ENCODE results near the gene SLC20A1.
A peak's percentile ranks its signal among the peaks of the same experiment; 100 is the strongest.

The SLC20A1 gene

DNA sequence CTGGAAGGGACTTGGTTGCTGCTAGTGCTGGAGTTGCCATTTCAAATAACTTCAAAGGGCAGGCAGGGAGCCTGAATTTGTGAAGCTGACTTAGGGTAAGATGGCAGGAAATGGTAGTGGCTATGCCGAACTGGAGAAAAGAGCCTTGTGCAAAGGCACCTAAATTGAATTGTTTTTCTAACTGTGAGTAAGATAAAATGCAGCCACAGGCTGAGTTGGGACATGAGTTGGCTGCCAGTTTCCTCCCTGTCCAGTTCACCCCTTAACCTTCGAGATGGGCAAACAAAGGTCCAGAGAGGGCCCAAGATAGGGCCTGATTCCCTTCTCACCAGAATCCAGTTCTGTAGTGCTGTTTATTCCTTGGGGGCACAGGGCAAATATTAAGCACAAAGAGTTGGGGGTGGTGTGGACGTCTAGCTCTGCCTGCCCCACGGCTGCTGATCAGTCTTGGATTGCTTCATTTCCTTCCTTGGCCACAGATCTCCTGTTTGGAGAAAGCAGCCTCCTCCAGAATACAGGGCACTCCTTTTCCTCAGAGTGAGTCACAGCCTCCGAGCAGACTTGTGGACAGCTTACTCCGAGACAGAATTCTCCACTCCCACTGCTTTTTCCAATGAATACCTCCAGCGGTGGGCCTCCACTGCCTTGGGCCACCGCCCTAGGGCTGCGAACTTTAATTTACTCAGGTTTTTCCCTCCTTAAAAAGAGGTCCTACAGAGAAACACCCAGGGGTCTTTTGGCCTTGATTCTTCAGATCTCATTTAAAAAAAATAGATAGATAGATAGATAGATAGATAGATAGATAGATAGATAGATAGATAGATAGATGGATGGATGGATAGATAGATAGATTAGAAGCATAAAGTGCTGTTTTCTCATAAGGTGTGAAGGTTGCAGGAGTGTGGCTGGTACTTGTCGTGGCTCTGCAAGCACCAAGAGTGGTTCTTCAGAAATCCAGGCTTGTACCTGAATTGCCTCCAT, 18.4 kb upstream of the SLC20A1 start:
- DNase-seq = no peak

DNA sequence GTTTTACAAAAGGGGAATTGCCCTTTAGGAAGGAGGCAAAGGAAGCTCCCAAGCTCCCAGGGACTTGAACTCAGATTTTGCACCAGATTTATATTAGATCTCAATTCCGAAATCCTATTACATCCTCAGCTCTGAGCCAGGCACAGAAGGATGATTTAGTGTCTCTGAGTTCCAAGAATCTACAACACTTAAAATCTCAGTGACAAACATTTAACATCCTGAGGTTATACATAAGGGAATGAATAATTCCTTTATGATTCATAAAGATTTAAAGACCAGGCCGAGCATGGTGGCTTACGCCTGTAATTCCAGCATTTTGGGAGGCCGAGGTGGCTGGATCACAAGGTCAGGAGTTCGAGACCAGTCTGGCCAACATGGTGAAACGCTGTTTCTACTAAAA, 16.5 kb upstream of the SLC20A1 start:
- DNase-seq = no peak

DNA sequence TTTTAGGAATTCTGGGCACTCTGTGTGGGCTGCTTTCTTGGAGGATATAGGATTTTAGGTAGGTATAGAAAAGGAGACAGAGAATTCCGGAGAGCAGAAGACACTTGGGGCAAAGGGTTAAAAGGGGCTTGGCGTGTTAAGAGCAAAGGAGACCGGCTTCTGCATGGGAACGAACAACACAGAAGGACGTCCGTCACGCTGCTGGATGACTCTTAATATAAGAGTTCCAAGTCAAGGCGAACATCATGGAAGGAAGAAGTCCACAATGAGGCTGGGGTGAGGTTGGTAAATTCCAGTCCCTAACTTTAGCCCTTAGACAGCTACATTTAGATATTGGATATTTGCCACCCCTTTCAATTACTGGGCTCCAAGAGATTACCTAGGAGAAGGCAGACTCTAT, 15.9 kb upstream of the SLC20A1 start:
- DNase-seq = no peak

DNA sequence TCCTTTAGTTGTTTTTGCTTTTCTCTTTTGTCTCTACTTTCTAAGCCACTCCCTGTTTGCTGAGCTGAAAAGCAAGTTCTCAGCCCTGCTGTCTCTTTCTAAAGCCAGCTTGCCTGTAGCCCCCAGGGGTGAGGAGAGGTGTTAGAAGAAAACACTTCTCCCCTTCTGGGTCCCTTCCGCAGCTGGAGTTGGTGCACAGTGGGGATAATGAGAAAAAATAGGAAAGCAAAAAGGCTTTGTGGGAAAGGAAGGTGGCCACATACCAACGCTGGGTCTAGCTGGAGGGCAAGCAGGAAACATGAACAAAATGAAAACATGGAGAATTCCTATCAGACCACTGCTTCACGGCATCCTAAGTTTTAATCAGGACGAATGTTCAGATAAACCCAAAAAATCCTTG, 15.5 kb upstream of the SLC20A1 start:
- no peak for DNase-seq

DNA sequence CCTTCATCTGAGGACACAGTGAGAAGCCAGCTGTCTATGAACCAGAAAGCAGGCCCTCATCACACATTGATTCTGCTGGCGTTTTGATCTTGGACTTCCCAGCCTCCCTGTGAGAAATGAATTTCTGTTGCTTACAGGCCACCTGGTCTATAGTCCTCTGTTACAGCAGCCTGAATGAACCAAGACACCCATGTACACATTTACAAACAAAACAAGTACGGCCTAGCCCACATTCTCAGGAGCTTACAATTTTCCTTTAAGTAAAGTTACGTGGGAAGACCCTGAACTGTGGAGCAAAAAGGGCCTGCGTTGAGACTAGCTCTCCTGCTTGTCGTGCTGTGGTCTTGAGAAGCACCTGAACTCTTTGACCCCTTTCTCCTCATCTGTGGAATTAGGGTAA, 12.0 kb upstream of the SLC20A1 start:
- DNase-seq = no peak

DNA sequence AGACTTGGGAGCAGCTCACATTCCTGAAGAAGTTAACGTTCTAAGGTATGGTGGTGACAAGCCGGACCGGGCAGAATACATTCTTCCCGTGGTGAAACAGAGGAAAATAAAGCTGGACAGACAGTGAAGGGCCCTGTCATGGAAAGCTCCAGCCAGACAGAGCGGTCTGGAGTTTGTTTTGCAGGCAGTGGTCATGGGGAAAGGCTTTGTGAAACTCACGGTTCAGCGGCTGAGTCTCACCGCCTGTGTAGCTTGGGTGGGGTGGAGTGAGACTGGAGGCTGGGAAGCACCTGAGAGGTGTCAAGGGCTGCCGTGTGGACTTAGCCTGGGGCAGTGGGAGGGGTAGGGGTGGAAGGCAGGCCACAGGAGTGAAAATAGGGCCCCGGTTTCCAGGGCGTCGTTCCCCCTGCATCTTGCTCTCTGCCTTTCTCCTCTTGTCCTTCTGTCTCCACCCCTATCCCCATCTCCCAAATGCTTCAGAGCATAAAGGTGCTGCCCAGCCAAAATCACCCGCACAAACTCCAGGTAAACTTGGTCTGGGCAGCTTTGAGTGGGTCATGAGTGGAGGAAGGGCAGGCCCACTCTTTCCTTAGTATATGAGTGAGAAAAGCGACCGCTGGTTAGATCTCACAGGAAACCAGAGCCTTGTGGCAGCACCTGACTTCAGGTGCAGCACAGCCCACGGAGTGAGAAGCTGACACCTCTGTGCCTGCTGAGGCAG, 11.4 kb upstream of the SLC20A1 start:
- DNase-seq = no peak

DNA sequence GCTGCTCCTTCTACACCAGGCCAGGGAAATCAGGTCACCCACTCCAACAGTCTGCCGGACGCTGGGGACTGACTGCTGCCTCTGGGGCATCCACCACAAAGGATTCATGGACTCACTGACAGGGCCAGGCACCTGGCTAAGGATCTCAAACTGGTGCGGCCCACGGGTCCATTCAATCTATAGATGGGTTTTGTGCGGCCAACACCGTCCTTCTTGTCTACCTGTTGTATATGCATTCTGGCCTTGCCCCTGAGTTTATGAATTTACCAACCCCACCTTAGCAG, 10.9 kb upstream of the SLC20A1 start:
- no peak for DNase-seq

DNA sequence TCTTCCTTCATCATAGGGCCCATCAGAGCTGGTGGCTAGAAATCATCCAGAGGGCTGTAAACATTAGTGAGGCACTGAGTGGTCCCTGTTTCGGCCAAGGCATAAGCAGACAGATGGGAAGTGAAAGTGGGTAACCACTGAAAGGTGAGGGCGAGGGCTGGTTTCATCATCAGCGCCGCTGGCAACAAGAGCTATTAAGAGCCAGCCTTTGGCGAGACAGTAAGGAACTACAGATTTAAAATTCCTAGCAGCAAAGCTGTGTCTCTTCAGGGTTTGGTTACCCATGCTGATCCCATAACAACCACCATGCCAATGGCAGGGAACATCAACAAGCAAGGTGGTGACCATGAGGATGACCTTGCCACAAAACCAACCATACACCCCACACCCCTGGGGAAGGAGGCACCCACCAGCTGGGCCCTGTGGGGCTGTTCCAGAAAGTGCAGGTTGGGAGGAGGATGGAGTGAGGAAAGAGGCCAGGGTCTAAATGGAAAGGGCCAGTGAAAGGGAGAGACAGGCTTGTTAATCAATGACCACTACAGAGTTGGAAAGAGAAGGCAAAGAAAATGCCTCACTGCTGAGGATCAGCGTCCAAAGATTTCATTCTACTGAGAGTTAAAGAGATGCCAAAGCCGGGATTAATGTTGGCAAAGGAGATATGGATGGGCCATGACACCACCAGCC, 9.0 kb upstream of the SLC20A1 start:
- DNase-seq = no peak

DNA sequence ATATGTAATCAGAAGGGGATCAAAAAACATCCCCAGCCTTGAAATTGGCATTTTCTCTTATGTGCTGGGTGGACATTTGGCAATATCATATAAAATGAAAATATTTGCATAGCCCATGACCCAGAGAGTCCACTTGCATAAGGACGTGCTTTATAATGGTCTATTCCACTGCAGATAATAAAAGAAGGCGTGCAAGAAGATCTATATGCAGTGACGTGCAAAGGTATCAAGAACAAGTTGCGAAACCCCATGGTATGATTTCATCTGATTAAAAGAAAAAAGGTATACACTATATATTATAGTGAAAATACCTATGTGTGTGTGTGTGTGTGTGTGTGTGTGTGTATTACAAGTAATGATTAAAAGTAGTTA, 8.5 kb upstream of the SLC20A1 start:
- DNase-seq = no peak

DNA sequence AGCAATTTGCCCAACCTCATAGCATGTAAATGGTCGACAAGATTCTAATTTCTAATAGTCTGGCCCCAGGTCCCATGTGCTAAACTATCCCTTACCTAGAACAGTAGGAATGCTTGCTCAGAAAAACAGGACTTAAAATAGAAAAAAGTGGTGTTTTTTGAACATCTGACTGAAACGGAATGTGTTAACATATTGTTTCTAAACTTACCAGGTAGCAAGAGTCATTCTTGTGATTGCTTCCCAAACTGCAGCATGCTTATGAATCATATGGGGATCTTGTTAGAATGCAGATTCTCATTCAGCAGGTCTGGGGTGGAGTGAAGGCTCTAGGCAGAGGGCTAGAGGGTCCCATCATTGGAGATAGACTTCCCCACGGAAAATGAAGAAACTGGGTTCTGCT, 5.8 kb upstream of the SLC20A1 start:
- DNase-seq = no peak

DNA sequence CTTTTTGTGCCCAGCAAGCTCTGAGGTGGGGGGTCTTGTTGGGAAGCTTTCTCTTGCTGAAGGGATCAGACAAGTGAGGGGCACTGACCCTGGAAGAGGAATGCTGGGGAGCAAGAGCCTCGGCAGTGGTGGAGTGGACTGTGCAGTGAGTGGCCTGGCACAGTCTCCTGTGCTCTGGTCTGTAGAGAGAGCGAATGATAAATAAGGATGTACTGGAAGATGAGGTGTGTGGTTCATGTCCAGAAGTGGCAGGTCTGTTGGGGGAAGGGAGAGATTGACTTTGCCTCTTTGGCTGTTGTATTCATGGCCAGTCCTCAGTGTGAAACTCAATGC, 5.3 kb upstream of the SLC20A1 start:
- DNase-seq = no peak

DNA sequence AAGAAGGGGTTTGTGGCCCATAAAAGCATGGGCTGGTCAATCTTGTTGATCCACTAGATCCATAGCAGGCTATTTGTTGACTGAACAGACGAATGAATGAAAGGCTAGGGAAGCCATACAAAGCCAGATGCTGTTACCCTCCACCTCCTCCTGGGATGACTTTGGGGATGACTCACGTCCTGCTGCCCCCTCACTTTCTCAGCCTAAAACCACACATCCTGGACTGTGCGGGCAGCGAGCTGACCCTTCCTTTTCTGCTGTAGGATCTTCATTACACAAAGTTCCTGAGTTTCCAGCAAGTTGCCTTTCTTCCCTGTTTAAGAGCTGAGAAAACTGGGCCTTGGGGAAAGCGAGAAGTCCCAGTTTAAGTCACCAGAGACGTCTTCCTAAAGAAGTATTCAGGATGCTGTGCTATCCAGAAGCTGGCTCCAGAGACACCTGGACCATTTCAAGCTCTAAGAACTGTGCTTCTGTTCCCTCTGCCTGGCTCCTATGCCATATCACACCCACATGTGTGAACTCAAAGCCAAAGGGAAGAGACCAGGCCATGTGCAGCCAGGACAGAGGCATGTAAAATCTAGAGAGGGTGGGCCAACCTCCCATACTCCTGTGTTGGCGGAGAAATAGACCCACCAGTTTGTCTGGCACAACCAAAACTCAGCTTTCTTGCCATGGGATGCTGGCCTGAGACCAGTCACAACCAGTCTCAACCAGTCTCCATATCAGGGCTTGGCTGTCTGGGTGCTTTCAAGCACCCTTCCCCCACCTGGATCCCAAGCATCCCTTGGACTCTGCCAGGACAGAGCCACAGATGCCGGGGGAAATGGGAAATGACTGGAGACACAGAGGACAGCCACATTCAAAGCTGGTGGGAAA, 4.7 kb upstream of the SLC20A1 start:
- no peak for DNase-seq

DNA sequence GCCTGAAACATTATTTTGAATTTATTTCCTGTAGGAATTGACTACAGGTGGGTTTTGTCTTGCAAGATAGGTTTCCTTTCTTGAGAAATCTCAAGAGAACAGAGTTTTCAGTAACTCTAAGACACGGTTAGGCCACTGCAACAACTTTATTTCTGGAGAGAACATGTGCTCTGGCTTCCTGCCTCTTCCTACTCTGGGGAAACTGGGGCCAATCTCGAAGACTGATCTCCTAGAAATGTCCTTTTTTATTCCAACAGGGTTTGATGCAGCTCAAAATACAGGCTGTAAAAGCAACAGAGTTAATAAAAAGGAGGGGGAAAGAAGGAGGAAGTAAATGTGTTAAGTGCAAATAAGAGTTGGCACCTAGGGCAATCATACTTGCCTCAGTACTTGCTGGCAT, 4.0 kb upstream of the SLC20A1 start:
- DNase-seq = no peak

DNA sequence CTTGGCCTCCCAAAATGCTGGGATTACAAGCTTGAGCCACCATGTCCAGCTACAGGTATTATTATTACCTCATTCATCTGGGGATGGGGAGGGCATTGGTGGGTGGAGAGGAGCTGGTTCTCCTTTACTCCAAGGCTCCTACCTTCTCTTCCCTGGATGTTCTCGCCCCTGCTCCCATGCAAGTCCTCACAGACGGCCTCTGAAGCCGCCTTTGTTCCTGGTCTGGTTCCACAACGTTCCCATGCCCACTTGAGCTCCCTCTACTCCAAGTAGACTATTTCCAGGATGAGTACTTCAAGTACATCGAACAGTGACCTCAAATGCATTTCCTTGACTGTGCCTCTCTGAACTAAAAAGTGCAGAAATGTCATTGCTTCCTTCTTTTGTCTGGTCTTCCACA, 3.2 kb upstream of the SLC20A1 start:
- no peak for DNase-seq

DNA sequence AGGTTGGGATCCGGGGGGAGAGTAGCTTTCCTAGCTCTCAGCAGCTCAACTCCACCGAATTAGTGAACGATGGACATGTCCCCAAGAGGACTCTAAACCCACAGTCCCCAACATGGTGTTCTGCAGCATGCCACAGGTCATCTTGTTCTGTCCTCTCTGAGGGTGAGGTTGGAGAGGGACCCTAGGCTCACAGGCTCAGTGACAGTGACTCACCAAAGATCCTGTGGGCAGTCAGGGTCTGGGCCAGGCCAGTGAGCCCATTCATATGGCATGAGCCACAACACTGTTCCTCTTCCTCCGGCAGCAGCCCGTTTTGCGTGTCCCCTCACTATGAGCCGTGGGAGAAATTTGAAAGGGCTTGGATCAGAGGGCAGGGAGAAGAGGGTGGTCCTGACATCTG, 2.8 kb upstream of the SLC20A1 start:
- DNase-seq = no peak

DNA sequence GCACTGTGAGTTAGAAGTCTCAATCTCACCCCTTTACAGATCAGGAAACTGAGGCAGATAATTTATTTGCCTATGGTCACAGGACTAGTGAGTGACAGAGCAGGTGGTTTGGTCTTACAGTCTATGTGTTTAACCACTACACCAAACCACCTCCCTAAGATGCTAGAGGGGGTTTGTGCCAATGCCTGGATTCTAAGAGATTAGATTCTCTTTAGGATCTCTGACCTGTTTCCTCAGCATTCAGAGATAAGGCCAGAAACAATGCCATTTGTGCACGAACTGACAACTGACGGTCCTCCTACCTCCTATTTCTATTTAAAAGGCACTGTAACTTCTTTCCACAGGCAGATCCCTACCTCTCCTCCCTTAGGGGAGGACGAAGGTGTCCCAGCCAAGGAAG, 2.3 kb upstream of the SLC20A1 start:
- DNase-seq = no peak

DNA sequence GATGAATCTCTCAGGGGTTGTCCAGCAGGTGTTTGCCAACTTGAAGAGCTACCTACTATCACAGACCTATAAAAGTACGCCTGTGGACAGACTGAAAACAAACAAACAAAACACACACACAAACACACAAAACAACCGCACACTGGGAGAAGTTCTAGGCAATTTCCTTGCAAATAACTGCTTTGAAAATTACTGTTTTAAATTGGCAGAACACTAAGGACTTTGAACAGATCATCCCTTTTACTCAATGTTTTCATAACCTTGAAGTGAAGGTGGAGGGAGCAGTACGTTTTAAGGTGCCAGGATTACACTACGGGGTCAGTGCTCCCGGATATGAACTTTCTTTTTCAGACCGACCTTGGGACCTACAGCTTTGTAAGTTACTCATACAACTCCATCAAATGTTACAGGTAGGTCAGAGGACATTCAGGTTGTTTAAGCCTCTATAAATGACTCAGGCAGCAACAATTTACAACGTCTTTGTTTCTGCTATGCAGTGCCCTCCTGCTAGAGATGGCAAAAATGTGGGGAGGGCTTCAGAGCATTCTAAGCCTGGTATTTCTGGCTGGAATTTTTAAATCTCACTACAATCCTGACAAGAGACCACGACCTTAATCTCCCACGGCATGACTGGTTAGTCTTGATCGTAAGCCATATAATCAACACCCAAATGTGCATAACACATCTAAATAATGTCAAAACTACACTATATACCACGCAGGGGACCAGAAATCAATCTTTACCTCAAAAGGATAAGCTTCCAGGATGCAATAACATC, 1.4 kb upstream of the SLC20A1 start:
- no peak for DNase-seq

DNA sequence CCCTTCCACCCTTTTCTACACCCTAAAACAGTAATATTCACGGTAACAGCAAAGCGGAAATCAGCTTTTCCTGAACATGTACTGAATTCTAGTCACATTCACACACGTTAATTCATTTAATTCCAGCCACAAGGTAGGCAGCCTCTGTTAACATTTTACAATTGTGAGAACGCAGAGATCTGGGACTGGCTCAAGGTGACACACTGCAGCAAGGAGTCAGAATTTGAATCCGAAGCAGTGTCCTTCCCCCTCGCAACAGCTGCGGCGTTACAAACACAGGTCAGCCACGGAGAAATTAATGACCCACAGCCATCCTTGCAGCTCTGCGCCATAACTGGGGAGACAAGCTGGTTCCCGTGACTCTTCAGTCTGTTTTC, 818 bp upstream of the SLC20A1 start:
- no peak for DNase-seq

DNA sequence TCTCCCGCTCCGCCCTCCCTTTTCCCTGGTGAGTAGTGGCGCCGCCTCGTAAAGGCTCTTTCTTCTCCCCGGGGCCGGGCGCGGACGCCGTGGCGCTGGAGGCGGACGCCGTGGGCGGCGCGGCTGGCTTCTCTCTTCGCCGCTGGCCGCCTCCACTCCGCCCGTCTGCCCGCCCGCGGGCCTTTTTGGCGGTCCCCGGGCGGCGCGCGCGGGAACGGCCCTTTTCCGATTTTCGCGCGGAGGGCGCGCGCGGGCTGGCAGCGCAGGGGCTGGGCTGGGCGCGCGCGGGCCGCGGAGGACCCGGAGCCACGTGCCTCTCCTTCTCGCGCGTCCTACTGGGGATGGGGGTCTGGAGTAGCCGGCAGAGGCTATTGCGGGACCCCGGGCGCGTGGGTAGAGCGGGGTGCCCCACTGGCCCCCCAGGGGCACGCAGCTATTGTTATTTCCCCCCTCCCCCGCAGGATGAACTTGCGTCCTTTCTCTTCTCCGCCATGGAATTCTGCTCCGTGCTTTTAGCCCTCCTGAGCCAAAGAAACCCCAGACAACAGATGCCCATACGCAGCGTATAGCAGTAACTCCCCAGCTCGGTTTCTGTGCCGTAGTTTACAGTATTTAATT, 472 bp downstream of the SLC20A1 start:
- DNase-seq = peak; percentile 44

DNA sequence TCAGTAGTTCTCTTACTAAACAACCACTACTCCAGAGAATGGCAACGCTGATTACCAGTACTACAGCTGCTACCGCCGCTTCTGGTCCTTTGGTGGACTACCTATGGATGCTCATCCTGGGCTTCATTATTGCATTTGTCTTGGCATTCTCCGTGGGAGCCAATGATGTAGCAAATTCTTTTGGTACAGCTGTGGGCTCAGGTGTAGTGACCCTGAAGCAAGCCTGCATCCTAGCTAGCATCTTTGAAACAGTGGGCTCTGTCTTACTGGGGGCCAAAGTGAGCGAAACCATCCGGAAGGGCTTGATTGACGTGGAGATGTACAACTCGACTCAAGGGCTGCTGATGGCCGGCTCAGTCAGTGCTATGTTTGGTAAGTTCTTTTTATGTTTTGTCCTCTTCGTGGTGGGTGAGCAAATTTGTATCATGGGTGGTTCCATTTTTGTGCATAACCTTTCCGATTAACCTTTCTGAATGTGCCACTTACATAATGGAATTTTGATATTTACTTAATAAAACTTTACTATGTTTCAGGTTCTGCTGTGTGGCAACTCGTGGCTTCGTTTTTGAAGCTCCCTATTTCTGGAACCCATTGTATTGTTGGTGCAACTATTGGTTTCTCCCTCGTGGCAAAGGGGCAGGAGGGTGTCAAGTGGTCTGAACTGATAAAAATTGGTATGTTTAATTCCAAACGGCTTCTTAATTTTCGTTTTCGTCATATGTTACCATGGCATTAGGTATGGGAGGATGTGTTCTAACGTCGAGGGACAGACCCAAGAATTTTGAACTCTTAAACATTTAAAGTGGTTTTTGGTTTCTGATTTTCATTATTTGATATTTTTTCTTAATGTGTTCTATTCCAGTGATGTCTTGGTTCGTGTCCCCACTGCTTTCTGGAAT, 1.3 kb downstream of the SLC20A1 start:
- DNase-seq = no peak

DNA sequence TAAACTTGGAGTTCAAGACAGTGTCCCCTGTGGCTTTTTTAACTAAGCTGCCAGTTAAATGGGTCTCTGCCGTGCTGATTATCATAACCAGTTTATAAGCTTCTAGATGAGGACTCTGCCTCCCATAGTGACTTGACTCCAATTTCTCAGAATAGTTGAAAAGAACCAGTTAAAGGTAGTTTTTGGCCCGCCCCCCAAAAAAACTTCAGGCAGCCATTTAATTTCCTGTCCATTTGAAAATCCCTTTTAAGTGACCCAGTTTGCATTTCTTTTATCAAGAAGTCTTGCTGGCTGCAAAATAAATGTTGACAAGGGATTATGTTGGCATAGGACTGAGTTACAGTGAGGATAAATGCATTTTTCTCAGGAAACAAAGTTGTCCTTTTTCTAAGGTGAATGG, 2.3 kb downstream of the SLC20A1 start:
- no peak for DNase-seq
